ENCODE data around the gene ATP1B1.

- TF ChIP-seq, protein P1, sequence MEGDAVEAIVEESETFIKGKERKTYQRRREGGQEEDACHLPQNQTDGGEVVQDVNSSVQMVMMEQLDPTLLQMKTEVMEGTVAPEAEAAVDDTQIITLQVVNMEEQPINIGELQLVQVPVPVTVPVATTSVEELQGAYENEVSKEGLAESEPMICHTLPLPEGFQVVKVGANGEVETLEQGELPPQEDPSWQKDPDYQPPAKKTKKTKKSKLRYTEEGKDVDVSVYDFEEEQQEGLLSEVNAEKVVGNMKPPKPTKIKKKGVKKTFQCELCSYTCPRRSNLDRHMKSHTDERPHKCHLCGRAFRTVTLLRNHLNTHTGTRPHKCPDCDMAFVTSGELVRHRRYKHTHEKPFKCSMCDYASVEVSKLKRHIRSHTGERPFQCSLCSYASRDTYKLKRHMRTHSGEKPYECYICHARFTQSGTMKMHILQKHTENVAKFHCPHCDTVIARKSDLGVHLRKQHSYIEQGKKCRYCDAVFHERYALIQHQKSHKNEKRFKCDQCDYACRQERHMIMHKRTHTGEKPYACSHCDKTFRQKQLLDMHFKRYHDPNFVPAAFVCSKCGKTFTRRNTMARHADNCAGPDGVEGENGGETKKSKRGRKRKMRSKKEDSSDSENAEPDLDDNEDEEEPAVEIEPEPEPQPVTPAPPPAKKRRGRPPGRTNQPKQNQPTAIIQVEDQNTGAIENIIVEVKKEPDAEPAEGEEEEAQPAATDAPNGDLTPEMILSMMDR (IDR thresholded peaks at IDR 0.05; ENCODE audit: insufficient read depth, low read length, poor library complexity, severe bottlenecking) = no peak
- TF ChIP-seq EZH2phosphoT487 (conservative IDR thresholded peaks at IDR 0.05; ENCODE audit: low read length) = no peak
These were observed 3.9 kb upstream of the ATP1B1 start for GRCh38 chr1:169102567-169102966.

Measured in SU-DHL-6 (cell line).